MM.1S (cell line): ENCODE measurements around the gene XRN1.

Source experiments
- EZH2 ChIP-seq: fragments of 300-600 bp; sonication (generic); optimal IDR thresholded peaks from 2 replicates; pipeline ENCODE3; 2017; ENCODE audit warnings: low read depth, mild to moderate bottlenecking, antibody characterized with exemption, low read length, mixed read lengths
- EZH2phosphoT487 ChIP-seq: fragments of 300-600 bp; sonication (generic); IDR thresholded peaks from 2 replicates; pipeline ENCODE4 v1.6.1; 2018; ENCODE audit warnings: antibody characterized with exemption, low read length
- TF ChIP-seq, protein P1 (sequence below): fragments of 300-600 bp; sonication (generic); IDR thresholded peaks from 2 replicates; pipeline ENCODE4 v1.5.1; 2016; ENCODE audit warnings: antibody characterized with exemption, low read length, mixed read lengths

DNA sequence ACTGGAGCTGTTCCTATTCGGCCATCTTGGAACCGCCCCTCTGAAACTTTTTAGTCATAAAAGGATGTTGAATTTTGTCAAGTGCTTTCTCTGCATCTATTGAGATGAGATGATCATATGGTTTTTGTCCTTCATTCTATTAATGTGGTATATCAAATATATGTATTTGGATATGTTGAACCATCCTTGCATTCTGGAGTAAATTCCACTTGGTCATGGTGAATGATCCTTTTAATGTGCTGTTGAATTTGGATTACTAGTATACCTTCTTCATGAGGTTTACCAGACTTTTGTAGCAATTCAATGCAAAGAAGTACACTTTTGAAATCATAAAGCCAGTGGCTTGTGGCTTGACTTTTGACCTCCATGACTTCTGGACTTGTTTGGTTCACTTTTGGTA is 33.4 kb upstream of the XRN1 start:
- TF ChIP-seq, protein P1, sequence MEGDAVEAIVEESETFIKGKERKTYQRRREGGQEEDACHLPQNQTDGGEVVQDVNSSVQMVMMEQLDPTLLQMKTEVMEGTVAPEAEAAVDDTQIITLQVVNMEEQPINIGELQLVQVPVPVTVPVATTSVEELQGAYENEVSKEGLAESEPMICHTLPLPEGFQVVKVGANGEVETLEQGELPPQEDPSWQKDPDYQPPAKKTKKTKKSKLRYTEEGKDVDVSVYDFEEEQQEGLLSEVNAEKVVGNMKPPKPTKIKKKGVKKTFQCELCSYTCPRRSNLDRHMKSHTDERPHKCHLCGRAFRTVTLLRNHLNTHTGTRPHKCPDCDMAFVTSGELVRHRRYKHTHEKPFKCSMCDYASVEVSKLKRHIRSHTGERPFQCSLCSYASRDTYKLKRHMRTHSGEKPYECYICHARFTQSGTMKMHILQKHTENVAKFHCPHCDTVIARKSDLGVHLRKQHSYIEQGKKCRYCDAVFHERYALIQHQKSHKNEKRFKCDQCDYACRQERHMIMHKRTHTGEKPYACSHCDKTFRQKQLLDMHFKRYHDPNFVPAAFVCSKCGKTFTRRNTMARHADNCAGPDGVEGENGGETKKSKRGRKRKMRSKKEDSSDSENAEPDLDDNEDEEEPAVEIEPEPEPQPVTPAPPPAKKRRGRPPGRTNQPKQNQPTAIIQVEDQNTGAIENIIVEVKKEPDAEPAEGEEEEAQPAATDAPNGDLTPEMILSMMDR, result no peak
- no peak for TF ChIP-seq EZH2
- no peak for TF ChIP-seq EZH2phosphoT487
